Osteocyte (in vitro differentiated cells): Measurements from ENCODE around the gene AKNA. TPM values are rescaled to one million over a fixed set of nuclear protein-coding genes. Genes with fewer than 3 reads are reported as not detected.

Source experiments
- DNase-seq: peaks from one replicate; pipeline ENCODE4 v3.0.0; 2021; ENCODE audit warnings: mixed read lengths; ENCODE audit not compliant: unreplicated experiment; ENCODE audit errors: extremely low spot score
- H3K27ac Mint-ChIP-seq: one replicate; pipeline ENCODE4 v1.8.0; 2021; ENCODE audit warnings: mild to moderate bottlenecking, mixed read lengths; ENCODE audit not compliant: unreplicated experiment
- H3K27me3 Mint-ChIP-seq: one replicate; pipeline ENCODE4 v1.8.0; 2021; ENCODE audit warnings: mixed read lengths; ENCODE audit not compliant: unreplicated experiment
- H3K36me3 Mint-ChIP-seq: one replicate; pipeline ENCODE4 v1.8.0; 2021; ENCODE audit warnings: mixed read lengths; ENCODE audit not compliant: unreplicated experiment
- H3K4me1 Mint-ChIP-seq: one replicate; pipeline ENCODE4 v1.8.0; 2021; ENCODE audit warnings: mixed read lengths; ENCODE audit not compliant: unreplicated experiment
- H3K4me3 Mint-ChIP-seq: one replicate; pipeline ENCODE4 v1.8.0; 2021; ENCODE audit warnings: mild to moderate bottlenecking, moderate library complexity, mixed read lengths; ENCODE audit not compliant: unreplicated experiment
- H3K9me3 Mint-ChIP-seq: one replicate; pipeline ENCODE4 v1.8.0; 2021; ENCODE audit warnings: mixed read lengths; ENCODE audit not compliant: unreplicated experiment
- CTCF ChIP-seq: fragments of 200-600 bp; sonication (generic); IDR thresholded peaks from 2 replicates; pipeline ENCODE4 v1.5.0; 2021; ENCODE audit warnings: antibody characterized with exemption, mild to moderate bottlenecking, moderate library complexity
- total RNA-seq: library from RNA; stranded (reverse); gene quantifications from 2 replicates; pipeline ENCODE4 v1.2.1, GENCODE V29; 2021

Gene AKNA
- total RNA-seq, 1 donor from 2014 or later = 36.0 TPM

- no peak for DNase-seq
- TF ChIP-seq CTCF = no peak
- Mint-ChIP-seq H3K4me1 (peaks cover 61% of the 10 kb centered on the region), H3K27ac (peak overlapping the region; percentile 95), H3K36me3 (peaks cover 8% of the 10 kb centered on the region), H3K4me3 (peak overlapping the region; percentile 87), H3K27me3 (no peaks in the 10 kb centered on the region), H3K9me3 (no peaks in the 10 kb centered on the region)
Observed at GRCh38 chr9:114388357-114388682, 538 bp upstream of the AKNA start.

- H3K4me3 Mint-ChIP-seq = peak overlapping the region; percentile 87
- peaks cover 8% of the 10 kb centered on the region for H3K36me3 Mint-ChIP-seq
- peak overlapping the region; percentile 95 for H3K27ac Mint-ChIP-seq
- no peak for DNase-seq
- TF ChIP-seq CTCF = no peak
- H3K27me3 Mint-ChIP-seq = no peaks in the 10 kb centered on the region
- H3K9me3 Mint-ChIP-seq = no peaks in the 10 kb centered on the region
- peaks cover 74% of the 10 kb centered on the region for H3K4me1 Mint-ChIP-seq
Observed at GRCh38 chr9:114386886-114387679, 699 bp downstream of the AKNA start.

- TF ChIP-seq CTCF = no peak
- Mint-ChIP-seq H3K4me1 (peaks cover 76% of the 10 kb centered on the region), H3K4me3 (peak overlapping the region; percentile 87), H3K9me3 (no peaks in the 10 kb centered on the region), H3K27me3 (no peaks in the 10 kb centered on the region), H3K27ac (peak overlapping the region; percentile 95), H3K36me3 (peaks cover 8% of the 10 kb centered on the region)
- no peak for DNase-seq
Observed at GRCh38 chr9:114386361-114386885, 1.4 kb downstream of the AKNA start.

- Mint-ChIP-seq H3K36me3 (peaks cover 5% of the 10 kb centered on the region), H3K27ac (peak overlapping the region; percentile 95), H3K4me1 (peaks cover 74% of the 10 kb centered on the region), H3K27me3 (no peaks in the 10 kb centered on the region), H3K4me3 (peak overlapping the region; percentile 87), H3K9me3 (no peaks in the 10 kb centered on the region)
- DNase-seq = peak; percentile 89
- no peak for TF ChIP-seq CTCF
Observed at GRCh38 chr9:114385397-114386181, 2.2 kb downstream of the AKNA start.

- no peaks in the 10 kb centered on the region for H3K27me3 Mint-ChIP-seq
- peaks cover 4% of the 10 kb centered on the region for H3K36me3 Mint-ChIP-seq
- H3K4me3 Mint-ChIP-seq = no peak overlapping the region
- DNase-seq = no peak
- peak overlapping the region; percentile 95 for H3K27ac Mint-ChIP-seq
- TF ChIP-seq CTCF = no peak
- peaks cover 73% of the 10 kb centered on the region for H3K4me1 Mint-ChIP-seq
- H3K9me3 Mint-ChIP-seq = no peaks in the 10 kb centered on the region
Observed at GRCh38 chr9:114384836-114385396, 2.9 kb downstream of the AKNA start.
